Skeletal muscle tissue (tissue), 4 donors: ENCODE measurements around the gene CCDC71. TPM values are rescaled to one million over a fixed set of nuclear protein-coding genes. Genes with fewer than 3 reads are reported as not detected.

ENCODE experiments used
- H3K27ac ChIP-seq: one replicate; pipeline ENCODE4 v1.7.0; 2013; ENCODE audit warnings: mild to moderate bottlenecking, low read depth, low read length, inconsistent platforms
- H3K27me3 ChIP-seq, 3 donors: one replicate each; pipeline ENCODE4 v1.7.0; 2013; ENCODE audit warnings: low read length in 3 of 3; ENCODE audit not compliant: control insufficient read depth in 3 of 3, insufficient read depth in 3 of 3
- H3K36me3 ChIP-seq, 3 donors: one replicate each; pipeline ENCODE4 v1.7.0; 2013; ENCODE audit warnings: low read length in 3 of 3; ENCODE audit not compliant: control insufficient read depth in 3 of 3, insufficient read depth in 3 of 3
- H3K4me1 ChIP-seq, 3 donors: one replicate each; pipeline ENCODE4 v1.7.0; 2013; ENCODE audit warnings: low read length in 3 of 3, mild to moderate bottlenecking in 3 of 3; ENCODE audit not compliant: control insufficient read depth in 3 of 3, insufficient read depth in 3 of 3
- H3K4me3 ChIP-seq, 3 donors: one replicate each; pipeline ENCODE4 v1.7.0; 2013; ENCODE audit warnings: low read length in 3 of 3
- H3K9ac ChIP-seq, 3 donors: one replicate each; pipeline ENCODE4 v1.7.0; 2013; ENCODE audit warnings: low read length in 3 of 3, mild to moderate bottlenecking in 3 of 3, moderate library complexity in 2 of 3, low read depth in 1 of 3
- H3K9me3 ChIP-seq, 3 donors: one replicate each; pipeline ENCODE4 v1.7.0; 2013; ENCODE audit warnings: low read length in 3 of 3; ENCODE audit not compliant: control insufficient read depth in 3 of 3
- total RNA-seq: library from RNA; depleted of rRNA; stranded (reverse); fragments of >200 nt; gene quantifications from one replicate; pipeline ENCODE4 v1.2.3, GENCODE V29; 2014
- donor health status: Osteomylitis.

The CCDC71 gene
- total RNA-seq, 1 donor from 2014 or later: 11.5 TPM

GRCh38 chr3:49122451-49122850 is 43.7 kb downstream of the CCDC71 start:
- no peak overlapping the region for H3K9ac ChIP-seq
- H3K36me3 ChIP-seq: peaks cover 69 to 74% (median 73%) of the 10 kb centered on the region in 3 donors
- no peak overlapping the region for H3K4me3 ChIP-seq
- H3K27ac ChIP-seq: no peak overlapping the region
- H3K27me3 ChIP-seq: no peaks in the 10 kb centered on the region
- no peaks in the 10 kb centered on the region for H3K9me3 ChIP-seq
- H3K4me1 ChIP-seq: peaks cover 23 to 36% (median 24%) of the 10 kb centered on the region in 3 donors

DNA sequence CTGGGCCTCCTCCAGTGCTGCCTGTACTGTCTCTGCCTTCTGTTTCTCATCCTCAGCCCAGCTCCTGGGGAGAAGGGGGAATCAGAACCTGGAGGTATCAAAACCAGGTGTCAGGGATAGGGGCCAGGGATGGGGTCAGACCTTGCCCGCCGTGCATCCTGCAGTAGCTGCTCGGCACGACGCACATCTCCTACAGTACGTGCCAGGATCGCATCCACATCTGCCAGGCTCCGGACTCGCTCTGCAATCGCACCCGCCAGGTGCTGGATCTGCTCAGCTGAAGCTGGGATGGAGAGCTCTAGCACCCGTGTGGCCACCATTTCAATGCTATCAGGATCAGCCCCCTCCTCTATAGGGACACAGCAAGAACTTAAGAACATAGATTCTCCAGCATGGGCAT is 44.1 kb downstream of the CCDC71 start:
- no peak overlapping the region for H3K27ac ChIP-seq
- H3K9ac ChIP-seq: peak overlapping the region in 2 of 3 donors; percentile 7 to 100
- peaks cover 23 to 36% (median 24%) of the 10 kb centered on the region in 3 donors for H3K4me1 ChIP-seq
- H3K36me3 ChIP-seq: peaks cover 73 to 77% (median 74%) of the 10 kb centered on the region in 3 donors
- no peaks in the 10 kb centered on the region for H3K27me3 ChIP-seq
- H3K9me3 ChIP-seq: no peaks in the 10 kb centered on the region
- H3K4me3 ChIP-seq: no peak overlapping the region

DNA sequence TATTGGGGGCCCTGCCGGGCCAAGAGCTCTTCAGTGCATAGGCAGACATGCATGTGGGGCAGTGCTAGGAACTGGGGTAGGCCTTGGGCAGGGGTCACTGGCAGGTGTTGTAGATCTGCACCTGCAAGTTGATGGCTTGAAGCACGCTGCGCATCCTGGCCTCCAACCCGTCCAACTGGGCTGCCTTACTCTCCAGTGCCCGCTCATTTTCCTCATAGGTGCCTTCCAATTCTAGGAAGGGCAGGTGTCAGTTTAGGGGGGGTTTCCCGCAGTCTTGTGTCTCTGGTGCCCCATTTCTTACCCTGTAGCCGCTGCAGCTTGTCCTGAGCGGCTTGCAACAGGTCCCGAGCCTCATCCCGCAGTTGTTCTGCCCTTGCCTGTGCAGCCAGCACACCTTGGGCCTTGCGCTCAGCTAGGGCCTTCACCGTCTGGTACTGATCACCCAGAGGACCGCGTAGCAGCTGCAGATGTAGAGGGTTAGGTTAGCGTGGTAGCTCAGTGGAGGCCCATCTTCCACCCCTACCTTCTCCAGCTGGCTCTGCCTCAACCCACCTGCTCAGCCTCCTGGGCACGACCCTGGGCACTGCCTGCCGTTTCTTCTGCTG is 44.9 kb downstream of the CCDC71 start:
- peak overlapping the region; percentile 58 to 100 (median 79) for H3K9ac ChIP-seq
- H3K36me3 ChIP-seq: peaks cover 74 to 77% (median 75%) of the 10 kb centered on the region in 3 donors

GRCh38 chr3:49120438-49121131 is 45.5 kb downstream of the CCDC71 start, which contains the start of gene USP19:
TSS of gene USP19 (minus strand) at chr3:49120823. CDS start at chr3:49119145, 1,678 bp downstream.
- Histone ChIP-seq H3K4me1 (peaks cover 23 to 42% (median 26%) of the 10 kb centered on the region in 3 donors), H3K27me3 (no peaks in the 10 kb centered on the region), H3K9me3 (no peaks in the 10 kb centered on the region), H3K4me3 (peak within 1 kb of the TSS; percentile 91 to 99 (median 98)), H3K36me3 (peaks cover 74 to 77% (median 75%) of the 10 kb centered on the region in 3 donors), H3K27ac (peak within 1 kb of the TSS; percentile 95), H3K9ac (peak within 1 kb of the TSS; percentile 98 to 100 (median 99))

More for the DNA sequence above, 44.9 kb downstream of the CCDC71 start:
- Histone ChIP-seq H3K27ac (peak overlapping the region; percentile 95), H3K9me3 (no peaks in the 10 kb centered on the region), H3K4me3 (peak overlapping the region; percentile 67 to 99 (median 98)), H3K4me1 (peaks cover 23 to 42% (median 26%) of the 10 kb centered on the region in 3 donors), H3K27me3 (no peaks in the 10 kb centered on the region)

DNA sequence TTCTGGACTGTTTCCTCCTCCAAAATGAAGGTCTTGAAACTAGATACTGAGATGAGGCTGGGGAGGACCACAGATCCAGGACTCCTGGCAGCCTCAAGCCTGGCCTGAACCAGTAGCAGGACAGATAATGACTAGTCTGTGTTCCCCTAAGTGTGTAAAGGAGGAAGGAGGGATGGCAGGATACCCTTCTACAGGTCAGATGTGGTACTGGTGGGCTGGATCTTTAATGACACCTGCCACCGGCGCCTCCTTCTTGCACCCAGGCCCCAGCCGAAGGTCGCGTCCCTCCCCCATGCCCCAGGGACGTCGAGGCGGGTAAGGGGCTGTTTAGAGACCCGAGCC is 46.1 kb downstream of the CCDC71 start:
- peaks cover 23 to 42% (median 26%) of the 10 kb centered on the region in 3 donors for H3K4me1 ChIP-seq
- peak overlapping the region; percentile 98 to 100 (median 99) for H3K9ac ChIP-seq
- no peaks in the 10 kb centered on the region for H3K9me3 ChIP-seq
- peak overlapping the region; percentile 91 to 99 (median 98) for H3K4me3 ChIP-seq
- no peaks in the 10 kb centered on the region for H3K27me3 ChIP-seq
- H3K36me3 ChIP-seq: peaks cover 74 to 78% (median 77%) of the 10 kb centered on the region in 3 donors
- H3K27ac ChIP-seq: peak overlapping the region; percentile 95

DNA sequence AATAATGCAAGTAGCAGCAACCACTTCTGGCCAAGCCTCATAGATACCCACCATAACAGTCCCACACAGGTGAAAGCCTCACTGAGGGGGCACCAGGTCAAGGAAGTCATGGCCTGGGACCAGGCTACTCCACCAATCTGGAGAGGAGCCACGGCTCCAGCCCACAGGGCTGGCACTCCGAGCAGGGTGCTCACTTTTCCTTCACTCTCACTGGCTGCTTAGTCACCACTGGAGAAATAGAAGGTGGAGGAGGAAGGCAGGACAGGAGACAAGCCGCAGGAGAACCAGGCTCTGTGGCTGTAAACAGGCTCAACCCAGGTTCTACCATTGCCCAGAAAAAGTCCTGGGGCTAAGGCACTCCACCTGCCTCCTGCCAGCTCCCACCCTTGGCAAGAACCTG is 46.7 kb downstream of the CCDC71 start:
- H3K27ac ChIP-seq: peak overlapping the region; percentile 95
- H3K9ac ChIP-seq: peak overlapping the region; percentile 98 to 100 (median 99)
- H3K27me3 ChIP-seq: no peaks in the 10 kb centered on the region
- peaks cover 74 to 78% (median 77%) of the 10 kb centered on the region in 3 donors for H3K36me3 ChIP-seq
- peak overlapping the region; percentile 91 to 99 (median 98) for H3K4me3 ChIP-seq
- no peaks in the 10 kb centered on the region for H3K9me3 ChIP-seq
- H3K4me1 ChIP-seq: peaks cover 23 to 42% (median 26%) of the 10 kb centered on the region in 3 donors

- Histone ChIP-seq H3K36me3 (peaks cover 74 to 78% (median 77%) of the 10 kb centered on the region in 3 donors), H3K9me3 (no peaks in the 10 kb centered on the region), H3K4me1 (peaks cover 23 to 42% (median 26%) of the 10 kb centered on the region in 3 donors), H3K9ac (peak overlapping the region; percentile 98 to 100 (median 99)), H3K4me3 (peak overlapping the region; percentile 14 to 98 (median 91)), H3K27ac (peak overlapping the region; percentile 95), H3K27me3 (no peaks in the 10 kb centered on the region)
Observed at GRCh38 chr3:49119036-49119435, 47.1 kb downstream of the CCDC71 start.

Other genes starting within 250 kb of the CCDC71 start
- gene ARIH2, start 247.5 kb downstream of the CCDC71 start, total RNA-seq: 51.7 TPM
- 17.2 TPM for gene P4HTM, start 176.1 kb downstream of the CCDC71 start, total RNA-seq
- 54.3 TPM for gene WDR6, start 158.9 kb downstream of the CCDC71 start, total RNA-seq
- gene DALRD3, start 147.8 kb downstream of the CCDC71 start, total RNA-seq: 27.7 TPM
- gene NDUFAF3, start 144.2 kb downstream of the CCDC71 start, total RNA-seq: 39.1 TPM
- gene IMPDH2, start 136.9 kb downstream of the CCDC71 start, total RNA-seq: 523 TPM
- gene QRICH1, start 72.3 kb downstream of the CCDC71 start, total RNA-seq: 92.9 TPM
- gene QARS1, start 61.6 kb downstream of the CCDC71 start, total RNA-seq: 393 TPM
- gene USP19, start 45.5 kb downstream of the CCDC71 start, total RNA-seq: 37.1 TPM
- 601 TPM for gene LAMB2, start 33.3 kb downstream of the CCDC71 start, total RNA-seq
- 83.5 TPM for gene KLHDC8B, start 5.3 kb upstream of the CCDC71 start, total RNA-seq
- 1.6 TPM for gene C3orf62, start 110.9 kb upstream of the CCDC71 start, total RNA-seq
- gene USP4, start 173.7 kb upstream of the CCDC71 start, total RNA-seq: 18.3 TPM
- 89.2 TPM for gene GPX1, start 192.0 kb upstream of the CCDC71 start, total RNA-seq
- 291 TPM for gene RHOA, start 245.6 kb upstream of the CCDC71 start, total RNA-seq
- 8.9 TPM for gene TCTA, start 246.1 kb upstream of the CCDC71 start, total RNA-seq